Neural crest cell (in vitro differentiated cells): ENCODE data around the gene TRAF3IP3. TPM values are rescaled to one million over a fixed set of nuclear protein-coding genes. Genes with fewer than 3 reads are reported as not detected.

Source experiments
- DNase-seq: peaks from one replicate; pipeline ENCODE4 v3.0.0; 2021; ENCODE audit warnings: low read depth, mixed read lengths, low spot score
- H3K27ac Mint-ChIP-seq: one replicate; pipeline ENCODE4 v1.8.0; 2021; ENCODE audit warnings: mild to moderate bottlenecking, mixed read lengths; ENCODE audit not compliant: unreplicated experiment
- H3K27me3 Mint-ChIP-seq: 2 replicates; pipeline ENCODE4 v1.8.0; 2021; ENCODE audit warnings: low read depth, mild to moderate bottlenecking, mixed read lengths
- H3K36me3 Mint-ChIP-seq: 2 replicates; pipeline ENCODE4 v1.8.0; 2021; ENCODE audit warnings: low read depth, mild to moderate bottlenecking, mixed read lengths
- H3K4me1 Mint-ChIP-seq: 2 replicates; pipeline ENCODE4 v1.8.0; 2021; ENCODE audit warnings: mixed read lengths
- H3K4me3 Mint-ChIP-seq: one replicate; pipeline ENCODE4 v1.8.0; 2021; ENCODE audit warnings: mild to moderate bottlenecking, mixed read lengths
- H3K9me3 Mint-ChIP-seq: 2 replicates; pipeline ENCODE4 v1.8.0; 2021; ENCODE audit warnings: mixed read lengths
- total RNA-seq: library from RNA; stranded (reverse); gene quantifications from 2 replicates; pipeline ENCODE4 v1.2.1, GENCODE V29; 2021
- TF ChIP-seq, protein P1 (sequence below): fragments of 200-600 bp; sonication (generic); conservative IDR thresholded peaks from 2 replicates; pipeline ENCODE4 v1.5.0; 2021; ENCODE audit warnings: antibody characterized with exemption, mild to moderate bottlenecking

The TRAF3IP3 gene
- total RNA-seq, 1 donor from 2014 or later: not detected

DNA sequence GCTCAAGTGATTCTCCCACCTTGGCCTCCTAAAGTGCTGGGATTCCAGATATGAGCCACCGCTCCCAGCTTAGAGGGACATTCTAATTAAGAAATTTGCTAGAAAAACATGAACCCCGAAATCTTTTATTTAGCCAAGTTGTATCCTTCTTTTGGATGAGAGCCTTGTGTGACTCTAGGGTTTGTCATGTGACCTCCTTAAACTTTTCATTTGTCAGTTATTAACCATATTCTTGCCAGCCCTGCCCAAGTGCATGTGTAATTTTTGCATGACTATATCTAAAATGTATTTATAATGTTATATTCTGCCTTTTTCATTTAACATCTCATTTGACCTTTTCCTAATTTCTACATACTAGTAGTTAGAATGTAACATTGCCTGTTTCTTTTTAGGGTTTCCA, 73.9 kb downstream of the TRAF3IP3 start:
- TF ChIP-seq, protein P1, sequence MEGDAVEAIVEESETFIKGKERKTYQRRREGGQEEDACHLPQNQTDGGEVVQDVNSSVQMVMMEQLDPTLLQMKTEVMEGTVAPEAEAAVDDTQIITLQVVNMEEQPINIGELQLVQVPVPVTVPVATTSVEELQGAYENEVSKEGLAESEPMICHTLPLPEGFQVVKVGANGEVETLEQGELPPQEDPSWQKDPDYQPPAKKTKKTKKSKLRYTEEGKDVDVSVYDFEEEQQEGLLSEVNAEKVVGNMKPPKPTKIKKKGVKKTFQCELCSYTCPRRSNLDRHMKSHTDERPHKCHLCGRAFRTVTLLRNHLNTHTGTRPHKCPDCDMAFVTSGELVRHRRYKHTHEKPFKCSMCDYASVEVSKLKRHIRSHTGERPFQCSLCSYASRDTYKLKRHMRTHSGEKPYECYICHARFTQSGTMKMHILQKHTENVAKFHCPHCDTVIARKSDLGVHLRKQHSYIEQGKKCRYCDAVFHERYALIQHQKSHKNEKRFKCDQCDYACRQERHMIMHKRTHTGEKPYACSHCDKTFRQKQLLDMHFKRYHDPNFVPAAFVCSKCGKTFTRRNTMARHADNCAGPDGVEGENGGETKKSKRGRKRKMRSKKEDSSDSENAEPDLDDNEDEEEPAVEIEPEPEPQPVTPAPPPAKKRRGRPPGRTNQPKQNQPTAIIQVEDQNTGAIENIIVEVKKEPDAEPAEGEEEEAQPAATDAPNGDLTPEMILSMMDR: no peak
- H3K4me3 Mint-ChIP-seq: peak overlapping the region; percentile 76
- no peak for DNase-seq
- peaks cover 12% of the 10 kb centered on the region for H3K4me1 Mint-ChIP-seq
- H3K36me3 Mint-ChIP-seq: peaks cover 2% of the 10 kb centered on the region
- no peak overlapping the region for H3K27ac Mint-ChIP-seq
- H3K27me3 Mint-ChIP-seq: peaks cover 14% of the 10 kb centered on the region
- H3K9me3 Mint-ChIP-seq: peaks cover 3% of the 10 kb centered on the region

DNA sequence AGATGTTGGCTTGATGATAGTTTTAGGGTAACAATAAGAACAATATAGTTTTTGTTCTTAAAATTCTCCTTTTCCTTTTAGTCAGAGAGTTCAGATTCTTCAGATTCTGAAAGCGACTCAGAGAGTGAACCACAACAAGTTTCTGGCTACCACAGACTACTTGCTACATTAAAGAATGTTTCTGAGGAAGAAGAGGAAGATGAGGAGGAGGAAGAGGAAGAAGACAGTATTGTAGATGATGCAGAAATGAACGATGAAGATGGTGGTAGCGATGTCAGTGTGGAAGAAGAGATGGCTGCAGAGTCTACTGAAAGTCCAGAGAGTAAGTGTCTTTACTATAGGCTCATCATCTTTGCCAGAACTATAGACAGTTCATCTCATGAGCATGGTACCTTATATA, 74.9 kb downstream of the TRAF3IP3 start:
- Mint-ChIP-seq H3K4me3 (peak overlapping the region; percentile 18), H3K4me1 (peaks cover 12% of the 10 kb centered on the region), H3K36me3 (peaks cover 2% of the 10 kb centered on the region), H3K27me3 (peaks cover 9% of the 10 kb centered on the region), H3K9me3 (peaks cover 3% of the 10 kb centered on the region), H3K27ac (no peak overlapping the region)
- TF ChIP-seq, protein P1: no peak
- no peak for DNase-seq

GRCh38 chr1:209831615-209832014, 75.8 kb downstream of the TRAF3IP3 start:
- no peak overlapping the region for H3K27ac Mint-ChIP-seq
- H3K4me3 Mint-ChIP-seq: no peak overlapping the region
- peaks cover 12% of the 10 kb centered on the region for H3K4me1 Mint-ChIP-seq
- H3K27me3 Mint-ChIP-seq: peaks cover 3% of the 10 kb centered on the region
- TF ChIP-seq, protein P1: no peak
- peaks cover 3% of the 10 kb centered on the region for H3K9me3 Mint-ChIP-seq
- peaks cover 2% of the 10 kb centered on the region for H3K36me3 Mint-ChIP-seq
- DNase-seq: no peak

Other genes starting within 250 kb of the TRAF3IP3 start
- gene CAMK1G, start 172.3 kb upstream of the TRAF3IP3 start, total RNA-seq: 1.1 and 1.8 TPM in 2 replicates
- gene LAMB3, start 103.6 kb upstream of the TRAF3IP3 start, total RNA-seq: not detected in 2 replicates
- gene G0S2, start 80.6 kb upstream of the TRAF3IP3 start, total RNA-seq: 0.37 and 0.48 TPM in 2 replicates
- not detected in 2 replicates for gene HSD11B1, start 51.2 kb upstream of the TRAF3IP3 start, total RNA-seq
- gene C1orf74, start 28.5 kb downstream of the TRAF3IP3 start, total RNA-seq: 2.7 and 3.2 TPM in 2 replicates
- 0.05 TPM in 1 of 2 replicates, not detected in the other for gene IRF6, start 50.1 kb downstream of the TRAF3IP3 start, total RNA-seq
- 6.8 and 7.2 TPM in 2 replicates for gene UTP25, start 71.9 kb downstream of the TRAF3IP3 start, total RNA-seq
- gene SYT14, start 182.2 kb downstream of the TRAF3IP3 start, total RNA-seq: 3.6 and 4.1 TPM in 2 replicates